NB4 (cell line): Measurements from ENCODE around the gene PSMB11.

ENCODE experiments used
- DNase-seq: peaks from one replicate; pipeline ENCODE4 v3.0.0; 2010; ENCODE audit warnings: low read depth
- H3K4me3 ChIP-seq: one replicate; pipeline ENCODE4 v1.5.1; 2011; ENCODE audit warnings: mild to moderate bottlenecking, low read depth, low read length, moderate library complexity
- MYC ChIP-seq: IDR thresholded peaks from 2 replicates; pipeline ENCODE4 v1.6.1; 2011; ENCODE audit warnings: low read depth, low read length
- POLR2A ChIP-seq: IDR thresholded peaks from 2 replicates; pipeline ENCODE4 v1.6.1; 2011; ENCODE audit warnings: mild to moderate bottlenecking; ENCODE audit not compliant: insufficient read length; ENCODE audit errors: extremely low read depth
- TF ChIP-seq, protein P1 (sequence below): IDR thresholded peaks from one replicate; pipeline ENCODE4 v1.5.1; 2012; ENCODE audit warnings: low read depth, low read length
- TF ChIP-seq, protein P2 (sequence below): IDR thresholded peaks from 2 replicates; pipeline ENCODE4 v1.6.1; 2011; ENCODE audit warnings: low read depth, low read length

PSMB11 gene

DNA sequence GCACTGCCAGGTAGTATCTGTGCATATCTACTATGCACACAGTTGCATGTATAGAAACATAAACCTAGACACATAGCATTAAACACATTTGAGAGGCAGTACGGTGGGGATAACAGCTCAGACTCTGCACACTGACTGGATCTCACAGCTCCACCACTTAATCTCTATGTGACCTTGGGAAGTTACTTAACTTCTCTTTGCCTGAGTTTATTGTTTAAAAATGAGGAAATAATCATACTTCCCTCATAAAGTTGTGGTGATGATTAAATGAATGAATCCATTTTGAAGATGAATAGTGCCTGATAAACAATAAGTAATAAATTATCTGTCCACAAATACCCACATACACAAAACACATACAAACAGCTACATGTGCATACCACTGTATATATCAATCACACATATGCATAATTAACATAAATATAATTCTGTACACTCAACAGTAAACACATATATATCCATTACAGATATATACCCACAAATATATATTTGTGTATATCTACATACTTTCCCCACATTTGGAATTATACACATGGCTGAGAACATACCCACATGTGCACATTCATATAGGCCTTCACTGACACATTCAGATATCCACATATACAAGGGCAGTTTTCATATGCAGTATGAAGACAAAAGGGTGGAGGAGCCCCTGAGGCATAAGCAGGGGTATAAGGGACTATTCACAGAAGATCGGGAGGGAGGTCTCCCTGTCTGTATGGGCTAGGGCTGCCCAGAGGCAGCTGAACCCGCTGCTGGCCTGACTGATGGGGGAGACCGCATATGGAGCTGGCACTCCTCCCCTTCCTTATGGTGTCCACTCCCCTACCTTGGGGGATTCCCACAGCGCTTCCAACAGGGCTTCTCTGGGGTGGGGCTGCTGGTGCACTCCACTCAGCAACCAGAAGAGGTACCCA, 9.4 kb downstream of the PSMB11 start:
- no peak for DNase-seq
- no peak overlapping the region for H3K4me3 ChIP-seq
- TF ChIP-seq POLR2A = no peak
- no peak for TF ChIP-seq MYC
- TF ChIP-seq, protein P1, sequence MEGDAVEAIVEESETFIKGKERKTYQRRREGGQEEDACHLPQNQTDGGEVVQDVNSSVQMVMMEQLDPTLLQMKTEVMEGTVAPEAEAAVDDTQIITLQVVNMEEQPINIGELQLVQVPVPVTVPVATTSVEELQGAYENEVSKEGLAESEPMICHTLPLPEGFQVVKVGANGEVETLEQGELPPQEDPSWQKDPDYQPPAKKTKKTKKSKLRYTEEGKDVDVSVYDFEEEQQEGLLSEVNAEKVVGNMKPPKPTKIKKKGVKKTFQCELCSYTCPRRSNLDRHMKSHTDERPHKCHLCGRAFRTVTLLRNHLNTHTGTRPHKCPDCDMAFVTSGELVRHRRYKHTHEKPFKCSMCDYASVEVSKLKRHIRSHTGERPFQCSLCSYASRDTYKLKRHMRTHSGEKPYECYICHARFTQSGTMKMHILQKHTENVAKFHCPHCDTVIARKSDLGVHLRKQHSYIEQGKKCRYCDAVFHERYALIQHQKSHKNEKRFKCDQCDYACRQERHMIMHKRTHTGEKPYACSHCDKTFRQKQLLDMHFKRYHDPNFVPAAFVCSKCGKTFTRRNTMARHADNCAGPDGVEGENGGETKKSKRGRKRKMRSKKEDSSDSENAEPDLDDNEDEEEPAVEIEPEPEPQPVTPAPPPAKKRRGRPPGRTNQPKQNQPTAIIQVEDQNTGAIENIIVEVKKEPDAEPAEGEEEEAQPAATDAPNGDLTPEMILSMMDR = no peak
- TF ChIP-seq, protein P2, sequence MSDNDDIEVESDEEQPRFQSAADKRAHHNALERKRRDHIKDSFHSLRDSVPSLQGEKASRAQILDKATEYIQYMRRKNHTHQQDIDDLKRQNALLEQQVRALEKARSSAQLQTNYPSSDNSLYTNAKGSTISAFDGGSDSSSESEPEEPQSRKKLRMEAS = no peak

DNA sequence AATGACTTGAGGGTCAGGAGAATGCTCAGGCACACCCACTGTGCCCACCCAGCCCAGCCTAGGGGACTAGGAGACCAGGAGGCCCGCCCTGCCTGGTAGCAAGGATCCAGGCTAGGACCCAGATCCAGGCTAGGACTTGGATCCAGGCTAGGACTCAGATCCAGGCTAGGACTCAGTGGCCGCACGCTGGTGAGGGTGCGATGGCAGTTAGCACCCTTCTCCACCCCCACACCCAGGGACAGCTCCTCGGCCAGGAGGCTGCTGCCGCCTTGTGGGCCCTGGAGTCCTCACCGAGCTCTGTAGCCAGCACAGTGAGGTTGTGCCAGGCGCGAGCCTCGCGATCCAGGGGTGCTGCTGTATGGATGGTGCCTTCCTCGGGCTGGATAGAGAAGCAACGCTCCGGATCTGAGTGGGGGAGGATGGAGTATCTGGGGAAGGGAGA, 10.2 kb downstream of the PSMB11 start:
- no peak overlapping the region for H3K4me3 ChIP-seq
- DNase-seq = no peak
- TF ChIP-seq, protein P1 = no peak
- TF ChIP-seq POLR2A (no peak), MYC (no peak)
- TF ChIP-seq, protein P2 = no peak

DNA sequence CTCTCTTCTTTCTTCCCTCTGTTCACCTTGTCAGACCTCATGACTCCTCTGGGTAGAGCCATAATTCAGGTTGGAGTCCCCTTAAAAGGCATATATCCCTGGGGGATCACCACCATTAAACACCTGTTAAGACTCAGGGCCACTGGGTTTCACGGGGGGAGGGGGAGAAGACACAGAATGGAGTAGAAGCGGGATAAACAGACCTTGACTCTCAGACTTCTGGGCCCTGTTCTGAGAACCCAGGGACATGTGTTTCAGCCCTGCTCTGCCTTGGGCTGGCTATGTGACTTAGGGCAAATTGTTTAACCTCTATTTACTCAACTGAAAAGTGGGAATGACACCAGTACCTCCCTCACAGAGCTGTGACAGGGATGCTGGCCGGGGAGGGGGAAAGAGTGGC, 10.7 kb downstream of the PSMB11 start:
- no peak overlapping the region for H3K4me3 ChIP-seq
- TF ChIP-seq POLR2A (no peak), MYC (no peak)
- TF ChIP-seq, protein P2 = no peak
- TF ChIP-seq, protein P1 = no peak
- DNase-seq = no peak

DNA sequence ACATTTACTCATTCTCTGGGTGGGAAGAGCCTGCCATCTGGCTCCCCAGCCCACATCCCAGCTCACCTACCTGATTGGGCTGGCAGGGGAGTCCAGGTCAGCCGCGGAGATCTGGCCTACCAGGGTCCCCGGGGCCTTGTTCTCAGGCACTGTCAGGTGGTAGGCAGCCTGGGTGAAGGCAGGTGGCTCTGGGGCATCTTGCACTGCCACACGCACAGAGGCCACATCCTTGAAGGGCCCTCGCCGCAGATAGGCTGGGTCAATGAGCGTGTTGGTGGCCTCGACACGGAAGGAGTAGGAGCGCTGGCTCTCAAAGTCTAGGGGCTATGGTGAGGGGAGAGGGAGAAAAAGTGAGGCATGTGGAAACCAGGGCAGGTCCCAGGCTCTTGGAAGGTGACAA, 11.4 kb downstream of the PSMB11 start:
- no peak for DNase-seq
- H3K4me3 ChIP-seq = no peak overlapping the region
- TF ChIP-seq, protein P1 = no peak
- TF ChIP-seq POLR2A = no peak
- TF ChIP-seq, protein P2 = no peak
- TF ChIP-seq MYC = no peak

DNA sequence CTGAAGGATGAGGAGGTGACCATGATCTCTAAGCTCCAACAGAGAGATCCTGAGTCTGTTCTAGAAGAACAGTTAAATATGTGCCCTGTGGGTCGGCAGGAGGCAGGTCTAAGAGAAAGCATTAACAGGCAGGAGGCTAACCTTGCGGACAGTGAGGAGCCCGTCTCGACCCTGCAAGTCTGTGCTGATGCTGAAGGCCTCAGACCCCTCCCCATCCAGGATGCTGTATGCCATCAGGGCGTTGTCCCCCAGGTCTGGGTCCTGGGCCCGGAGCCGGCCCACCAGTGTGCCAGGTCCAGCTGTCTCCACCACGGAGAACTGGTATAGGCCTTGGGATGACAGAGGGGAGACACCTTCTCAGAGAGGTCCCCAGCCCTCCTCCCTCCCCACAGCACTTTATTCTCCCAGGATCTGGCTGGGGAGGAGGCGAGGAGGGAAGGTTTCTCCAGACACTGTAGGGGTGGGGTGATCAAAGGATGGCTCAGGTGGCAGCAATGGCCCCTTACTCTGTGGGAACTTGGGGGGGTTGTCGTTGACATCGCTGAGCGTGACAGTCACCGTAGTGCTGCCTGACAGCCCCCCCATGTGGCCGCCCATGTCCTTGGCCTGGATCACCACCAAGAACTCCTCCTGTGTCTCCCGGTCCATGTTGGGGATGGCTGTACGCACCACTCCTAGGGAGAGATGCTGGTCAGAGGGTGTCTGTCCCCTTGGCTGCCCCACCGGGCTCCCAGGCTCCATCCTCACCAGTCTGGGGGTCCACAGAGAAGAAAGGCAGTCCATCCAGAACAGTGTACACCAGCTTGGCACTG, 12.2 kb downstream of the PSMB11 start:
- TF ChIP-seq POLR2A (no peak), MYC (no peak)
- TF ChIP-seq, protein P1 = no peak
- TF ChIP-seq, protein P2 = no peak
- peak; percentile 41 for DNase-seq
- no peak overlapping the region for H3K4me3 ChIP-seq
